GM06990 (cell line): ENCODE results near the gene ROCK2.

Experiments
- DNase-seq: peaks from one replicate; pipeline ENCODE4 v3.0.0-alpha.2; 2011; ENCODE audit not compliant: insufficient read length; ENCODE audit errors: extremely low read depth
- H3K27me3 ChIP-seq: replicated peaks from 2 replicates; pipeline ENCODE4 v1.6.0; 2011; ENCODE audit warnings: low read length; ENCODE audit not compliant: control insufficient read depth, insufficient read depth
- H3K36me3 ChIP-seq: 2 replicates; pipeline ENCODE4 v1.5.1; 2011; ENCODE audit warnings: low read length; ENCODE audit not compliant: control insufficient read depth, insufficient read depth
- H3K4me3 ChIP-seq: replicated peaks from 2 replicates; pipeline ENCODE4 v1.5.1; 2011; ENCODE audit warnings: low read depth, mild to moderate bottlenecking, control low read depth, low read length
- CTCF ChIP-seq: IDR thresholded peaks from 2 replicates; pipeline ENCODE4 v1.5.1; 2011; ENCODE audit warnings: low read length, control low read depth, mild to moderate bottlenecking, inconsistent platforms; ENCODE audit not compliant: insufficient read depth, poor library complexity, severe bottlenecking

The ROCK2 gene

GRCh38 chr2:11290713-11291112, 53.7 kb downstream of the ROCK2 start:
- no peak overlapping the region; the same call in 1 of the 2 replicates for H3K4me3 ChIP-seq
- DNase-seq: peak; percentile 19
- H3K27me3 ChIP-seq: no peaks in the 10 kb centered on the region
- no peaks in the 10 kb centered on the region for H3K36me3 ChIP-seq
- TF ChIP-seq CTCF: no peak

GRCh38 chr2:11290211-11290610, 54.2 kb downstream of the ROCK2 start:
- H3K4me3 ChIP-seq: no peak overlapping the region

GRCh38 chr2:11288431-11288830, 56.0 kb downstream of the ROCK2 start:
- no peaks in the 10 kb centered on the region for H3K27me3 ChIP-seq
- H3K4me3 ChIP-seq: no peak overlapping the region
- H3K36me3 ChIP-seq: no peaks in the 10 kb centered on the region
- no peak for TF ChIP-seq CTCF
- DNase-seq: no peak

More at GRCh38 chr2:11290211-11290610, 54.2 kb downstream of the ROCK2 start:
- Histone ChIP-seq H3K27me3 (no peaks in the 10 kb centered on the region), H3K36me3 (no peaks in the 10 kb centered on the region)
- DNase-seq: no peak
- TF ChIP-seq CTCF: no peak

GRCh38 chr2:11286749-11287148, 57.7 kb downstream of the ROCK2 start:
- Histone ChIP-seq H3K27me3 (no peaks in the 10 kb centered on the region), H3K36me3 (no peaks in the 10 kb centered on the region), H3K4me3 (no peak overlapping the region)
- DNase-seq: no peak
- no peak for TF ChIP-seq CTCF

GRCh38 chr2:11286323-11286722, 58.1 kb downstream of the ROCK2 start:
- no peak for TF ChIP-seq CTCF
- DNase-seq: no peak
- H3K27me3 ChIP-seq: no peaks in the 10 kb centered on the region
- no peak overlapping the region for H3K4me3 ChIP-seq
- H3K36me3 ChIP-seq: no peaks in the 10 kb centered on the region

GRCh38 chr2:11285499-11285898, 58.9 kb downstream of the ROCK2 start:
- no peak for DNase-seq
- TF ChIP-seq CTCF: no peak

More at GRCh38 chr2:11285499-11285898, 58.9 kb downstream of the ROCK2 start:
- Histone ChIP-seq H3K27me3 (no peaks in the 10 kb centered on the region), H3K4me3 (no peak overlapping the region), H3K36me3 (no peaks in the 10 kb centered on the region)
